Mesenchymal stem cell (in vitro differentiated cells and primary cell): ENCODE measurements around the gene AIG1.
A peak's percentile ranks its signal among the peaks of the same experiment; 100 is the strongest.

Experiments
- DNase-seq: peaks from one replicate; pipeline ENCODE4 v3.0.0-alpha.2; 2013
- H2AFZ ChIP-seq: one replicate; pipeline ENCODE4 v1.6.1; 2013; ENCODE audit warnings: low read depth, mild to moderate bottlenecking, control low read depth, inconsistent platforms, low read length, moderate library complexity
- H2AK5ac ChIP-seq: 2 replicates; pipeline ENCODE4 v1.6.1; 2013; ENCODE audit warnings: low read length, moderate library complexity, mild to moderate bottlenecking, inconsistent platforms; ENCODE audit not compliant: severe bottlenecking
- H2BK120ac ChIP-seq: one replicate; pipeline ENCODE4 v1.6.1; 2013; ENCODE audit warnings: low read depth, mild to moderate bottlenecking, inconsistent platforms, low read length, moderate library complexity
- H2BK12ac ChIP-seq, 2 experiments: one replicate each; pipeline ENCODE4 v1.6.1; 2013; ENCODE audit warnings: inconsistent platforms in 2 of 2, low read length in 2 of 2, mild to moderate bottlenecking in 2 of 2, moderate library complexity in 2 of 2, control low read depth in 1 of 2
- H2BK15ac ChIP-seq: one replicate; pipeline ENCODE4 v1.6.1; 2013; ENCODE audit warnings: mild to moderate bottlenecking, low read depth, inconsistent platforms; ENCODE audit not compliant: poor library complexity, severe bottlenecking
- H2BK5ac ChIP-seq: 2 replicates; pipeline ENCODE4 v1.6.1; 2013; ENCODE audit warnings: low read depth, mild to moderate bottlenecking, low read length, control low read depth, inconsistent platforms; ENCODE audit not compliant: poor library complexity, severe bottlenecking
- H3K14ac ChIP-seq, 2 experiments: one replicate each; pipeline ENCODE4 v1.6.1; 2013; ENCODE audit warnings: inconsistent platforms in 2 of 2, low read length in 2 of 2, control low read depth in 1 of 2, mild to moderate bottlenecking in 1 of 2, moderate library complexity in 1 of 2
- H3K18ac ChIP-seq, 2 experiments: one replicate each; pipeline ENCODE4 v1.6.1; 2013; ENCODE audit warnings: inconsistent platforms in 2 of 2, low read length in 2 of 2, control low read depth in 1 of 2, low read depth in 1 of 2, mild to moderate bottlenecking in 1 of 2
- H3K23ac ChIP-seq, 2 experiments: one replicate each; pipeline ENCODE4 v1.6.1; 2013; ENCODE audit warnings: inconsistent platforms in 2 of 2, low read length in 2 of 2, mild to moderate bottlenecking in 2 of 2, moderate library complexity in 2 of 2, control low read depth in 1 of 2
- H3K27ac ChIP-seq: 2 replicates; pipeline ENCODE4 v1.5.1; 2013; ENCODE audit warnings: mild to moderate bottlenecking, moderate library complexity, low read length, control low read depth, inconsistent platforms; ENCODE audit not compliant: poor library complexity, severe bottlenecking
- H3K27me3 ChIP-seq, 2 experiments: 2 replicates each; pipeline versions ENCODE4 v1.6.1 to v1.7.0; 2013; ENCODE audit warnings: low read length in 2 of 2, mild to moderate bottlenecking in 2 of 2, moderate library complexity in 2 of 2, control low read depth in 1 of 2, inconsistent platforms in 1 of 2; ENCODE audit not compliant: control insufficient read depth in 1 of 2, insufficient read depth in 1 of 2
- H3K36me3 ChIP-seq, 2 experiments: 2 replicates each; pipeline versions ENCODE4 v1.6.1 to v1.7.0; 2013; ENCODE audit warnings: low read length in 2 of 2, control low read depth in 1 of 2, inconsistent platforms in 1 of 2, low read depth in 1 of 2, mild to moderate bottlenecking in 1 of 2; ENCODE audit not compliant: insufficient read depth in 2 of 2, control insufficient read depth in 1 of 2
- H3K4ac ChIP-seq, 2 experiments: one replicate each; pipeline ENCODE4 v1.6.1; 2013; ENCODE audit warnings: inconsistent platforms in 2 of 2, low read length in 2 of 2, mild to moderate bottlenecking in 2 of 2, moderate library complexity in 2 of 2, control low read depth in 1 of 2, low read depth in 1 of 2
- H3K4me1 ChIP-seq: 2 replicates; pipeline ENCODE4 v1.6.1; 2013; ENCODE audit warnings: low read depth, low read length, control low read depth; ENCODE audit not compliant: control insufficient read depth, insufficient read depth
- H3K4me2 ChIP-seq: 2 replicates; pipeline ENCODE4 v1.6.1; 2013; ENCODE audit warnings: low read length, mild to moderate bottlenecking, inconsistent platforms; ENCODE audit not compliant: poor library complexity, severe bottlenecking
- H3K4me3 ChIP-seq, 2 experiments: 2 replicates each; pipeline versions ENCODE4 v1.5.1 to v1.7.0; 2013; ENCODE audit warnings: low read length in 2 of 2, mild to moderate bottlenecking in 2 of 2, control low read depth in 1 of 2, low read depth in 1 of 2; ENCODE audit not compliant: insufficient read depth in 1 of 2
- H3K79me1 ChIP-seq: replicated peaks from 2 replicates; pipeline ENCODE4 v1.6.1; 2013; ENCODE audit warnings: mild to moderate bottlenecking, control low read depth, low read length, inconsistent platforms; ENCODE audit not compliant: poor library complexity, severe bottlenecking
- H3K9ac ChIP-seq: 2 replicates; pipeline ENCODE4 v1.7.0; 2013; ENCODE audit warnings: mild to moderate bottlenecking, low read length, moderate library complexity
- H3K9me3 ChIP-seq: 2 replicates; pipeline ENCODE4 v1.7.0; 2013; ENCODE audit warnings: mild to moderate bottlenecking, low read length; ENCODE audit not compliant: control insufficient read depth
- H4K8ac ChIP-seq: one replicate; pipeline ENCODE4 v1.6.1; 2013; ENCODE audit warnings: inconsistent platforms, mild to moderate bottlenecking, low read length, moderate library complexity
- H4K91ac ChIP-seq: one replicate; pipeline ENCODE4 v1.6.1; 2013; ENCODE audit warnings: mild to moderate bottlenecking, low read length, inconsistent platforms
- WGBS: methylation state at CpG from one replicate; pipeline ENCODE4 v1.1.7; 2013; ENCODE audit warnings: mixed read lengths; 5-methylcytosine and 5-hydroxymethylcytosine counted together

The AIG1 gene

DNA sequence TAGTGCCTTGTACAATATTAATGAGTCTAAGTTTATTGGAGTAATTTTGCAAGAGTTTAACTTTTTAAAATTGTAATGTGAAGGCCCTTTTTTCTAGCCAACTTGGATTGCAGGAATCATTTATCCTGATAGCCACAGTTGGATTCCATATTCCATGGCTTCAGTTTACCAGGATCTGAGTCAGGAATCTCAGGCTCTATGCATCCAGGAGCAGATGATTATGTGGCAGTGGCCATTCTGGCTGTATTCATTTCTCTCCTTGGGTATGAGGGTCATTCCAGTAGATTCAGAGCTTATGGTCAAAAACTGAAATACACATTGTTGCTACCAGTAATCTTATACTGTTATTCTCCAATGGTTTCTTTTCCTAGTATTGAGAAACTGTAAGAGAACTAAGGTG lies 2.9 kb downstream of the AIG1 start:
- no peaks in the 10 kb centered on the region for H3K9me3 ChIP-seq
- H4K91ac ChIP-seq = no peak overlapping the region
- H2BK5ac ChIP-seq = no peak overlapping the region
- H2BK120ac ChIP-seq = no peak overlapping the region
- no peak overlapping the region for H2BK15ac ChIP-seq
- H4K8ac ChIP-seq = no peak overlapping the region
- peaks cover 6% of the 10 kb centered on the region for H3K4me1 ChIP-seq
- peaks cover 8% of the 10 kb centered on the region for H3K79me1 ChIP-seq
- no peak overlapping the region for H2BK12ac ChIP-seq
- DNase-seq = no peak
- no peak overlapping the region for H2AK5ac ChIP-seq
- H3K9ac ChIP-seq = no peak overlapping the region
- no peak overlapping the region for H3K4me2 ChIP-seq
- H3K36me3 ChIP-seq = no peaks in the 10 kb centered on the region
- H3K27me3 ChIP-seq = no peaks in the 10 kb centered on the region
- H3K4me3 ChIP-seq = no peak overlapping the region
- H3K4ac ChIP-seq = no peak overlapping the region
- no peak overlapping the region for H3K23ac ChIP-seq
- no peak overlapping the region for H2AFZ ChIP-seq
- no peak overlapping the region for H3K14ac ChIP-seq
- no peak overlapping the region for H3K18ac ChIP-seq
- H3K27ac ChIP-seq = no peak overlapping the region

DNA sequence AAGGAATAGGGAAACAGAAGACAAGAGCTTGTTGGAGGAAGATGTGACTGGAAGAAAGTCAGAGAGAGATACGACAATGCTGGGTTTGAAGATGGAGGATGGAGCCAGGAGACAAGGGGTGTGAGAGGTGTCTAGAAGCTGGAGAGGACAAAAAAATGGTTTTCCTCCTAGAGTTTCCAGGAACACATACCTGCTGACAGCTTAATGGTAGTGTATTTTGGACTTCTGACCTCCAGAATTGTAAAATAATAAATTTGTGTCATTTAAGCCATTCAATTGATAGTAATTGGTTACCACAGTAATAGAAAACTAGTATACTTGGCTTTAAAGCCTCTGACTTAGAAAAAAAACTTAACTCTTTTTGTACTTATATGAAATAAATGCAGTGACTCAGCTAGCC lies 3.6 kb downstream of the AIG1 start:
- no peaks in the 10 kb centered on the region for H3K27me3 ChIP-seq
- peaks cover 6% of the 10 kb centered on the region for H3K4me1 ChIP-seq

DNA sequence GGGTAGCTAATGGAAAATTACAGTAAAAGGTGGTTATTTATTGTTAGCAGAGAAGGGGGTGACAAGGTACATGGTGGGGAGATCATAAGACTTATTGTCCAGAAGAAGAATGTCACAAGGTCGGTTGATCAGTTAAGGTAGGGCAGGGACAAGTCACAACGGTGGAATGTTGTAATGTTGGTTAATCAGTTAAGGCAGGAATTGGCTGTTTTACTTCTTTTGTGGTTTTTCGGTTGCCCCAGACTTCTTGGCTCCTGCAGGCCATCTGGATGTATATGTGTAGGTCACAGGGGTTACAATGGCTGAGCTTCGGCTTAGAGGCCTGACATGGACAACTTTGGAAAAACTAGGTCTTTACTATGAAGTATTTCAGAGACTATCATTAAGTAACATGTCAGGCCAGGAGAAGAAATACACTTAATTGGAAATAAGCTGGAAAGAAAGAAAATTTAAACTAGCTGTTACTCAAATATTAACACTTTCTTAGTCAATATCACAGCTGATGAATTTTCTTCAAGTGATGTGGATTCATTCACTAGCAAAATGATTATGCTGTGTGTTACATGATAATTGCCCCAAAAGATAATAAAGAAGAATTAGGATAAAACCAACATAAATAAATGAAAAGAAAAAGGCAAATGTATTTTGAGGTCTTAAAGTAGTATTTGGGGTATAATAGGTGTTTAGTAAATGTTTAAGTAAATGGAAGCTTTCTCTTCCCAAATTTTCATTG lies 4.4 kb downstream of the AIG1 start:
- Histone ChIP-seq H3K4me2 (no peak overlapping the region), H3K4me1 (peaks cover 6% of the 10 kb centered on the region), H3K4me3 (no peak overlapping the region), H2BK15ac (no peak overlapping the region), H3K4ac (no peak overlapping the region), H4K8ac (no peak overlapping the region), H3K9me3 (no peaks in the 10 kb centered on the region), H4K91ac (no peak overlapping the region), H3K14ac (no peak overlapping the region), H3K36me3 (no peaks in the 10 kb centered on the region), H2BK12ac (no peak overlapping the region), H2BK120ac (no peak overlapping the region), H3K23ac (no peak overlapping the region), H3K27ac (no peak overlapping the region), H2AFZ (no peak overlapping the region), H2BK5ac (no peak overlapping the region), H3K9ac (no peak overlapping the region), H3K18ac (no peak overlapping the region), H3K79me1 (peaks cover 9% of the 10 kb centered on the region), H2AK5ac (no peak overlapping the region), H3K27me3 (no peaks in the 10 kb centered on the region)
- WGBS = 63% methylated on average over 3 of the region's 4 CpGs
- peak; percentile 47 for DNase-seq

More for the DNA sequence above, 3.6 kb downstream of the AIG1 start:
- Histone ChIP-seq H2BK15ac (no peak overlapping the region), H2BK120ac (no peak overlapping the region), H4K8ac (no peak overlapping the region), H3K18ac (no peak overlapping the region), H3K27ac (no peak overlapping the region), H4K91ac (no peak overlapping the region), H2BK5ac (no peak overlapping the region), H3K4me3 (no peak overlapping the region), H3K14ac (no peak overlapping the region), H2AK5ac (no peak overlapping the region), H3K79me1 (peaks cover 9% of the 10 kb centered on the region), H2AFZ (no peak overlapping the region), H3K9me3 (no peaks in the 10 kb centered on the region), H3K4ac (no peak overlapping the region), H3K9ac (no peak overlapping the region), H3K4me2 (no peak overlapping the region), H2BK12ac (no peak overlapping the region), H3K23ac (no peak overlapping the region), H3K36me3 (no peaks in the 10 kb centered on the region)
- 100% methylated on average over 1 of the region's 1 CpG for WGBS
- no peak for DNase-seq

DNA sequence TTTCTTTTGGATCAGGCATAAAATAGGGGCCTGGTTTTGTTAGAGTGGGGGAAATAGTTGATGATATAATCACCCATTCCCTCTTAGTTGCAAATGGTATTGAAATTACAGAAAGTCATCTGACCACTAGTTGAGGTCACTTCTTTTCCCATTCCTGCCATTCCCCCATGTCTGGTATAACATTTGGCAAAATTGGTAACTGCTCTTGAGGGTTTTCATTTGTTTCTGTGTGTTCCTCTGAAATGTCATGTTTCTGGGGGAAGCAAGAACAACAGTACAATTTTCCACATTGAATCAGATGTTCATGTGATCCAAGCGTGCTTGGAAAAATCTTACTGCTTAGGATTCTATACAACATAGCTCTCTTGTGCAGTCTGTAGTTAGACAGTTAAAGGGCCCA lies 7.3 kb downstream of the AIG1 start:
- Histone ChIP-seq H3K9ac (no peak overlapping the region), H3K14ac (no peak overlapping the region)
- WGBS = 100% methylated on average over 1 of the region's 1 CpG

More for the DNA sequence above, 7.3 kb downstream of the AIG1 start:
- Histone ChIP-seq H2BK120ac (no peak overlapping the region), H3K27me3 (no peaks in the 10 kb centered on the region), H4K91ac (no peak overlapping the region), H3K4me1 (no peaks in the 10 kb centered on the region), H2AK5ac (no peak overlapping the region), H3K36me3 (no peaks in the 10 kb centered on the region), H2BK15ac (no peak overlapping the region), H3K18ac (no peak overlapping the region), H3K79me1 (peaks cover 5% of the 10 kb centered on the region), H3K4ac (no peak overlapping the region), H3K9me3 (no peaks in the 10 kb centered on the region), H2AFZ (no peak overlapping the region), H4K8ac (no peak overlapping the region), H3K23ac (no peak overlapping the region), H2BK5ac (no peak overlapping the region), H3K27ac (no peak overlapping the region), H3K4me3 (no peak overlapping the region), H3K4me2 (no peak overlapping the region), H2BK12ac (no peak overlapping the region)
- DNase-seq = no peak
